A549 treated with AZD9567 at 1 μM for 4 hours (cell line): ENCODE results near the gene NT5C1B. TPM values are rescaled to one million over a fixed set of nuclear protein-coding genes. Genes with fewer than 3 reads are reported as not detected.

Source experiments
- total RNA-seq: library from RNA; stranded (reverse); fragments of 200-300 nt; extraction: Qiagen RNA extraction; gene quantifications from 5 replicates; pipeline ENCODE4 v1.2.3, GENCODE V29; 2022; ENCODE audit not compliant: insufficient read depth

Gene NT5C1B
- total RNA-seq: not detected in 5 replicates

GRCh38 chr2:18589354-18589753 is at the start of gene NT5C1B:
NT5C1B (minus strand) TSS chr2:18589569; CDS start chr2:18589468, 101 bp downstream.

GRCh38 chr2:18560031-18560796 is 29.2 kb downstream of the NT5C1B start, which contains the start of gene RDH14:
RDH14 (minus strand) TSS chr2:18560653; CDS start chr2:18560572, 81 bp downstream.

Other genes starting within 250 kb of the NT5C1B start
- 34.6 to 41.2 TPM (median 37.6 TPM) in 5 replicates for gene RDH14, start 28.9 kb downstream of the NT5C1B start, total RNA-seq